Measurements from ENCODE around the gene AMIGO1. TPM values are rescaled to one million over a fixed set of nuclear protein-coding genes. Genes with fewer than 3 reads are reported as not detected.

AMIGO1 gene
- total RNA-seq, 1 donor from 2014 or later: 1.8 TPM

- peak; percentile 36 for DNase-seq (ENCODE audit: low read depth, low spot score)
Observed at GRCh38 chr1:109532365-109533136, 23.0 kb upstream of the AMIGO1 start.

DNA sequence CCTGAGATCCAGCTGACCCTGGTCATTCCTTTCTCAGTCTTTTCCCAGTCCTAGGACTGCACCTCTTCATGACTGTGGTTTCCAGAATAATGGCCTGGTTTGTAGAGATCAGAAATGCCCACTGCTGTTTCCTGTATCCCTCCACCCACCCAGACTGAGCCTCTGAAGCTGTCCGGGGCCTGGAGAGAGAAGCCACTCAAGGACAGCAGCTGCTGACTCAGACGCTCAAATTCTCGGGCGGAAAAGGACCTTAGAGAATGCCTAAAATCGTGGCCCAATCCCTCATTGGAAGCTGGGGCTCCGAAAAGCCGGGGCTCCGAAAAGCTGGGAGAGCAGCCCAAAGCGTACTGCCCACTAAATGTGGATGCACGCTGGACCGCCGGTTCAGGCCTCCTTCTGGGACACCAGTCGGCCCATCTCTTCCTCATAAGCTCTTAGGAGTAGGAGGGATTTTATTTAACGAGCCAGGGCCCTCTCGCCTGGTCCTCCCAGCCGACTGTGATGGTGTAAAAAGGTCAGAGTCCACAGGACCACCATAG lies 22.4 kb upstream of the AMIGO1 start:
- DNase-seq (ENCODE audit: low read depth, low spot score): no peak

- no peak for DNase-seq (ENCODE audit: low read depth, low spot score)
Observed at GRCh38 chr1:109531380-109531779, 21.9 kb upstream of the AMIGO1 start.

DNA sequence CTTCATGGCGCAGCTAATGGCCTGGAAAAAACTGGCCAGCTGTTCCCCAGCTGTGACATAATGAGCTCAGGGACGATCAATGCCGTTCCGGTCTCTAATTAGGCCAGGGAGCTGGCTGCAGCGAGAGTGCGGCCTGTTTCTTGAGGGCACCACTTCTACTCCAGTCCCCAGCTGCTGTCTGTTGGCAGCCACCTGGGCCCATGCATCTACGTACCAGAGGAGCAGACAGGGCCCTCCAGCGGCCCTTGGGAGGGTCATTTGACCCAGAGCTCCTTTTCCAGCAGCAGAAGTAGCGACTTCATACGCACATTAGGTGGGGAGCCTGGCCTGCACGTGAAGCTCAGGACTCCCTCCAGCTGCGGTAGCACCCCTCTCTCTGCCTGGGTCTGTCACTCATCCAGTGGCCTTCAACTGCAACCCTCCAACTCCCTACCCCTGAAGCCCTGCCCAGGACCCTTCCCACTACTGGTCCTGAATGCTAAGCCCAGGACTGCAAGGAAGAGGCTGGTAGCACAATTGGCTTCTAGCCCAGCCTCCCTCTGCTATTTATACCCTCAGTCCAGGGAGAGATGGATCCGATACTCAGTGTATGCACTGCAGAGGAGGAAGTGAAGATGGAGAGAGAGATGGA lies 21.0 kb upstream of the AMIGO1 start:
- no peak for DNase-seq (ENCODE audit: low read depth, low spot score)

- no peak for DNase-seq (ENCODE audit: low read depth, low spot score)
Observed at GRCh38 chr1:109529881-109530456, 20.4 kb upstream of the AMIGO1 start.

- no peak for DNase-seq (ENCODE audit: low read depth, low spot score)
Observed at GRCh38 chr1:109528712-109529111, 19.2 kb upstream of the AMIGO1 start.

DNA sequence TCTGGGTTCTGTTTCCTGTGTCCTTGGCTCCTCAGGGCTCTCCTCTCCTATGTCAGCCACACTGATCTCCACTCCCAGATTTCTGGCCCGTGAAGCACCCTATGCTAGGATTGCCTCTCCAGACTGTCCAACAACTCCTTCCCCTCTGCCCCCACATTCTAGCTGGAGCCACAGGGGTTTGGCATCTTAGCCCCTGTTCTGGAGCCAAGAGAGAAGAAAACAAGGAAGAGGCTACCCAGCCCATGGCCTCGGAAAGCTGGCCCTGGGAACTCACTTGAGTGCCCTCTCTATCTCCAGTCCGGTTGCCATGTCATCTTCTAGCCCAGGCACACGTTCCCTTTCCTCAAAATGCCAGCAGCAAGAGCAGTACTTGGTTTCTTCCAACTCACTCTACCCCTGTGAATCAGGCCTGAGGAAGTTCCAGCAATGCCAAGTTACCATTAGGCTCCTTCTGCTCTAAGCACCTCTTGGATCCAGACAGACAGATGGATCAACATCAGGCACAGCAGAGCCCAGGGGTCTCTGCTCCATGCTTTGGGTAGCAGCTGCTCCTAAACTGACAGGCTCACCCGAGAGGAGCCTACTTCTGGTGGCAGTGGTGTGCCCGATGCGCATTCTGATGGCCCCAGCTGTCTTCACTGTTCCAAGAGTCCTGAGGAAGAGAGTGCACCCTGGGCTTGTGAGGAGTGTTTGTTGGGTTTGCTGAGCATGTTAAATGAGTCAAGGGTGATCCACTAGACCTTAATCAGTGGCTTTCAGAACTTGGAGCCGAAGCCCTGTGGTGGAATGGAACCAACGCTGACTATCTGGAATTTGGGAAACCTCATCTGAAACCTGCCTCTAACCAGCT lies 18.5 kb upstream of the AMIGO1 start:
- DNase-seq (ENCODE audit: low read depth, low spot score): no peak

DNA sequence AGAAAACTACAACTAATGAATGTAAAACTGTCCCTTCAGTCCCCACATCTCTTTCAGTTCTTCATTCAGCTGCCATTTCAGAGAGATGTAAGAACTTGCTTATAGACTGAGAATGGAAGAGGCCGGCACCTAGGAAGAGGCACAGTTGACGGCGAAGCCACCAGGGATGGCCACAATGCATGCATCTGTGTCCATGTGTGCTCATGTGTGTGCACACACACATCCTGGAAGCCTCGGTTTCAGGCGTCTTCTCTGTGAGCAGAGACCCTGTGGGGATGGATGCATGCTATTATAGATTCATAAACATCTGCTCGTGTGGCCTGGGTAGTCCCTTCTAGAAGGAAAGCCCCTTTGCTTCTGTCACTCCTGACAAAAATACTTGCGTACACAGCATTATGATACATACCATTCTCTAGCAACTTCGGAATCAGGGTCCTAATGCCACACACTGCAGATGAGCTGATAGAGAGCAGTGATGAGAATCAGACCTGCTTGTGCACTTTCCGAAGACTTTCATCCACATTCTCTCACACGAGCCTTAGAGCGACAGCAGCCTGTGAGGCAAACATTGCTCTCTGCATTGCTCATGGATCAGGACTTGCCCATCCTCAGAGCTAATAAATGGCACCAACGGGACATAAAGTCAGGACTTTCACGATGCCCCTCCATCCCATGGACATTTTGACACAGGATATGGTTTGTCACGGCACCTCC lies 17.7 kb upstream of the AMIGO1 start:
- DNase-seq (ENCODE audit: low read depth, low spot score): no peak

DNA sequence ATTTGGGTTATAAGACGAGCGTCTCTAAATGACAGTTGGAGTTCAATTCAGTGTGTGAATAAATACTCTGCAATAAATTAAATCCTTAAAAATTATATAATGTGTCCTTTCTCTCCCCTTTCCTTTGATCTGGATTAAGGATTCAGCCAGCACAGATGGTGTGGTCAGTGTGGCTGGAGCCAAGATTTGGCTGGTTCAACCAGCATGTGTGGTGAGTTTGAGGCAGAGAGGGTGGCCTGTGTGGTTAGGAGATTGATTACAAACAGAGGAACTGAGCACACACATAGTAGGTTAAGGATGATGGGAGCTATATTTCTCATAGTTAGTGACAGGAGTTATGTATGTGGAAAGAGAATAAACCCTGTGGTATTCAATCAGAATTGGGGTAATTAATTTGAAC lies 14.2 kb upstream of the AMIGO1 start:
- DNase-seq (ENCODE audit: low read depth, low spot score): no peak

- no peak for DNase-seq (ENCODE audit: low read depth, low spot score)
Observed at GRCh38 chr1:109522026-109522425, 12.5 kb upstream of the AMIGO1 start.

GRCh38 chr1:109521002-109521951 lies 11.8 kb upstream of the AMIGO1 start:
- DNase-seq (ENCODE audit: low read depth, low spot score): no peak

GRCh38 chr1:109517337-109517736 lies 7.8 kb upstream of the AMIGO1 start:
- no peak for DNase-seq (ENCODE audit: low read depth, low spot score)

DNA sequence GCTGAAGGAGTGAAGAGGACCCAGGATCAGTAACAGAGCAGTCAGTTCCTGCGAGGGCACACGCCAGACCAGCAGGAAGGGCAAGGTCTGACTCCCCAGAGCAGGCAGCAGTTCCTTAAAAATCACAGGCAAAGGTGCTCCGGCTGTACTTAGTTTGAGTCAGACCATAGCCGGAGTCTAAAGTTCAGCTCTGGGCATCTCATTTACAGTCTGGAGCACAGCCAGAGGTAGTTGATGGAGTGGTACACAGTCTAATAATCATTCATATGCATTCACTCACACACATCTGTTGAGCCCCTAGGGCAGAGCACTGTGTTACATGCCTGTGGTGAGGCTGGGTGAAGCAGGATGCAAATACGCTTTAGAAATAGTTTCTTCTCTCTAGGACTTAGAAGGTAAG lies 7.3 kb upstream of the AMIGO1 start:
- no peak for DNase-seq (ENCODE audit: low read depth, low spot score)

DNA sequence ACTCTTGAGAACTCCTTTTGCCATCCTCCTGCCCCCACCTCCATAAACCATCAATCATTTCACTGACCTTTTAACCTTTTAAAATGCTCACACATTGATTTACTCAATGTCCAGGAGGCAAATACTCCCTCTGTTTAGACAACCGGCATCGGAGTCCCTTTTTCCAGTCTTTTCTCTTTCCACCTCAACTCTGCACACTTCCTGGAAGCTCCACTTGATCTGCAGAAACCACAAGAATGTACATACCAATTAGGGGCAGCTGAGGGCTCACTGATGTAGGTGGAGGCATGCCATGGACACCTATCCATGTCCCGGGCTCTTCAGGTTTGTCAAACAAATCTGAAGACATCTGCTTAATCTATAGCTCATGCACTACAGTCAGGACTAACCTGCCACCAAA lies 5.3 kb upstream of the AMIGO1 start:
- DNase-seq (ENCODE audit: low read depth, low spot score): no peak

DNA sequence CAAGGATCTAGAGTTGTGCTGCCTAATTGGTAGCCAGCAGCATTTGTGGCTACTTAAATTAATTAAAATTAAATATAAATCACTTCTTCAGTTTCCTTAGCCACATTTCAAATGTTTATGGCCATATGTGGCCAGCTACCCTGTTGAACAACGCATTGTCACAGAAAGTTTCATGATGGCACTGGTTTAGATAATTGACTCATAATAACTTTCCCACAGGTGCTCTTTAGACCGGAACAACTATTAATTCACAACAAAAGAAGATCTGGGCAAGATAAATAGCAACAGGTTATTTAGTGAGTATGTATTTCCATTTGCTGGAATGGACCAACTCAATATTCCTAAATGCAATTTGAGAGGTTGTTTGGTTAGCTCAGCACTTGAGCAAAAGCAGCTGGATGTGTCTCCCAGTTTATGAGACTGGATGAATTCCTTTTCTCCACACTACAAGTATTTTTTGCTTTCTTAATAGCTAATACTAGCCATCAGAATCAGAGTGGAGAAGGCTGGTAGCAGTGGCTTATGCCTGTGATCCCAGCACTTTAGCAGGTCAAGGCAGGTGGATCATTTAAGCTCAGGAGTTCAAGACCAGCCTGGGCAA lies 3.7 kb upstream of the AMIGO1 start:
- no peak for DNase-seq (ENCODE audit: low read depth, low spot score)

DNA sequence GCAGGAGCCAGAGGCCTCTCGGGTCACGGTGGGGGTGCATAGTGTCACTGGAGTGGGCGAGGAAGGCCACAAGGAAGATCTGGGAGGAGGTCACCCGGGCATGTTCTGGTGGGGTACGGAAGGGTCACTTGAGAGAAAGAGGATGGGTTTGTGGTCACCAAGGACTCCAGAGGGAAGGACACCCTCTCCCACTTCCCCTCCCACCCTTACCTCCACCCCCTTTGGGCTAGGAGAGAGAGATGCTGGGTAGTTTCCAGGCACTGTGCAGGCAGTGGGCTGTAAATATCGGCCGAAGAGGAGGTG lies 703 bp downstream of the AMIGO1 start:
- DNase-seq (ENCODE audit: low read depth, low spot score): no peak

DNA sequence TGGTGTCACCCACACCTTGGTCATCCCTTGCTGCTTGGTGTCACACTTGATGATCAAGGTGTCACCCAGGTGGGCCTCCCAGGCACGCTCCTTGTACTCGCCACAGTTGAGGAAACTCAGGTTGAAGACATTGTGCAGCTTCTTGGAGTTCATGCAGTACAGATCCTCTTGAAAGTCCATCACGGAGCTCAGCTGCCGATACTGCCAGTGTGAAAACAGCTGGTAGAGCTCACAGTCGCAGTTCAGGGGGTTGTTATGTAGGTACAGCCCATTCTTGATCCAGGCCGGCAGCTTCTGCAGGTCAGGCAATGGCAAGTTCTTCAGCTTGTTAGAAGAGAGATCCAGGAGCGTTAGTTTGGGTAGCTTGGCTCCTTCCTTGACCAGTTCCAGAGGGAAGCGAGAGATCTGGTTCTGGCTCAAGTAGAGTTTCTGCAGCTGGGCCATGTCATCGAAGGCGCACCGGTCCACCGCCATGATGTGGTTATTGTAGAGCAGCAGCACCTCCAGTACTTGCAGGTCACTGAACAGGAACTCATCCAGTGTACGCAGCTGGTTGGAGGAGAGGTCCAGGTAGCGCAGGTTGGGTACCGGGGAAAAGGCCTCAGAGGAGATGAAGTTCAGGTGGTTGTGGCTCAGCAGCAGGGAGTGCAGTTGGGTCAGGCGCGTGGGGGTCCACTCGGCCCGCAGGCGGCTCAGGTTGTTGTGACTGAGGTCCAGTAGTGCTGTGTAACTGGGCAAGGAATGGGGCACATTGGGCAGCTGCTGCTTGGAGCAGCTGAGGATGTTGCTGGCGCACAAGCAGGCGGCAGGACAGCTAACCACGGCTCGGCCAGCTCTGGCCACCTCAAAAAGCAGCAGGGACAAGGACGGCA lies 1.3 kb downstream of the AMIGO1 start:
- no peak for DNase-seq (ENCODE audit: low read depth, low spot score)

GRCh38 chr1:109504974-109505373 lies 4.6 kb downstream of the AMIGO1 start:
- no peak for DNase-seq (ENCODE audit: low read depth, low spot score)

- no peak for DNase-seq (ENCODE audit: low read depth, low spot score)
Observed at GRCh38 chr1:109503935-109504334, 5.6 kb downstream of the AMIGO1 start.

Measured in pulmonary artery endothelial cell (primary cell).